ENCODE results near the gene NHS. TPM values are rescaled to one million over a fixed set of nuclear protein-coding genes. Genes with fewer than 3 reads are reported as not detected.
"Not testable (repeated sequence)": the region's sequence is repeated elsewhere in the genome, so short reads cannot be mapped to it uniquely, and the experiment has no call there.

Gene NHS
- total and polyA plus RNA-seq, 4 experiments from 2014 or later: 0.09 to 0.67 TPM; not detected in 2

DNA sequence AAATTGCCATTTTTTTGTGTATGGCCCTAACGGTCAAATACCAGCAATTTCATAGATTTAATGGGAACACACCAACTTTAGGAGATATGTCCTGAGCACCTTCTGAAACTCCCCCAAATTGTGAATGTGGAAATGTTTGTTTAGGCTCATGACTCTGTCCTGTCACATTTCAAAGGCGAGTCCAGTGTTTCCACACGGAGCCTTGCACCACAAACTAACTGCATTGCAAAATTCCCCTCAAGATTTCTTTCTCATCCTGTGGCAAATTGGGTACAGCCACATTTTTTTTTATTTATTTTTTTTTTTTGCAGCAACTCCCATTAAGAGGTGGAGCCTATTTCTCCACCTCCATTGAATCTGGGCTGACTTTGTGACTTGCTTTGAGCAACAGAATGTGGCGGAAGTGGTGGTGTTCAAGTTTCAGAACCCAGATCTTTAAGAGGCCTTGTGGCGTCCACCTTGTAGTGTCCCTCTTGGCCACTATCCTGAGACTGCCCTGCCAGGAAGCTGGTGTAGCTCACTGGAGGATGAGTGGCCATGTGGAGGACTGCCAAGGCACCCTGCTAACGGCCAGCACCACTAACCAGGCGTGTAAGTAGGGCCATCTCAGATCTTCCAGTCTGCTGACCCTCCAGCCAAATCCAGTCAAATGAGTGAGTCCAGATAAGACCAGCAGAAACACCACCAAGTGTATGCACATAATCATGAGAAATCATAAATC lies 189.8 kb downstream of the NHS start:
- intact Hi-C loops (cut with micrococcal nuclease): no loop called here
- DNase-seq: no peak
- no peak overlapping the region for H3K27ac Mint-ChIP-seq

DNA sequence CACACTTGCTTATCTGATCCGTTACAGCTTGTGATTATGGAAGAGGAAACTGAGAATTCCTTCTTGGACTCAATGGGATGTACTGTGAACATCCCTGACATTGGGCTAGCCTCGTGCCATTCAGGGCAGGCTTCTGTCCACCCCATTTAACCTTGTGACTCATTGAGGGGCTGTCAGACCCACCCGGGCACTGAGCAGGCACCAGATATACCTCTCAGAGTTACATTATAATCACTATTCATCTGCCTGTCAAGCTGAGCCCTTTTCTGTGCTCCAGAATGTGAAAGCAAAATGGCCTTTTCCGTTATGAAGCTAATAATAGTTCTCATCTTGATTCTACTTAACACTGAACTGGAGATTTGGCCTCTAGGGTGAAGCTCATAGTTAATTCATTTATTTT lies 191.7 kb downstream of the NHS start:
- Histone ChIP-seq H3K36me3 (ENCODE audit: insufficient read depth, low read length) (no peaks in the 10 kb centered on the region), H3K27me3 (ENCODE audit: insufficient read depth, low read length) (no peaks in the 10 kb centered on the region), H3K9me3 (ENCODE audit: control insufficient read depth in 1 of 2, low read length in 2 of 2) (no peaks in the 10 kb centered on the region), H3K27ac (ENCODE audit: low read depth, low read length) (no peak overlapping the region), H3K4me3 (ENCODE audit: low read length in 2 of 2) (no peak overlapping the region), H3K4me1 (ENCODE audit: insufficient read depth, low read length) (no peaks in the 10 kb centered on the region)
- H3K27me3 Mint-ChIP-seq: peaks cover 0 to 1% of the 10 kb centered on the region in 2 donors
- ChIA-PET CTCF (ENCODE audit: partially characterized antibody) (no interaction called here), POLR2A (ENCODE audit: partially characterized antibody) (no interaction called here)
- H3K4me3 Mint-ChIP-seq: no peak overlapping the region
- H3K9me3 Mint-ChIP-seq: peaks cover 0 to 4% (median 0%) of the 10 kb centered on the region in 8 donors
- DNase-seq: no peak
- no peak overlapping the region for H3K27ac Mint-ChIP-seq
- H3K36me3 Mint-ChIP-seq: no peaks in the 10 kb centered on the region
- peaks cover 0 to 5% (median 0%) of the 10 kb centered on the region in 4 donors for H3K4me1 Mint-ChIP-seq
- intact Hi-C loops (cut with micrococcal nuclease): no loop called here

More for the DNA sequence above, 189.8 kb downstream of the NHS start:
- no peak overlapping the region for H3K27ac ChIP-seq (ENCODE audit: low read depth, low read length)
- ChIA-PET POLR2A (ENCODE audit: partially characterized antibody) (no interaction called here), CTCF (ENCODE audit: partially characterized antibody) (no interaction called here)
- no peak overlapping the region for H3K4me3 ChIP-seq (ENCODE audit: low read length in 2 of 2)
- no peaks in the 10 kb centered on the region for H3K36me3 Mint-ChIP-seq
- no peaks in the 10 kb centered on the region for H3K4me1 ChIP-seq (ENCODE audit: insufficient read depth, low read length)
- H3K36me3 ChIP-seq (ENCODE audit: insufficient read depth, low read length): no peaks in the 10 kb centered on the region
- H3K9me3 Mint-ChIP-seq: peaks cover 0 to 2% (median 0%) of the 10 kb centered on the region in 8 donors
- H3K9me3 ChIP-seq (ENCODE audit: control insufficient read depth in 1 of 2, low read length in 2 of 2): no peaks in the 10 kb centered on the region
- H3K4me1 Mint-ChIP-seq: peaks cover 0 to 5% (median 0%) of the 10 kb centered on the region in 4 donors
- H3K27me3 Mint-ChIP-seq: peaks cover 0 to 1% of the 10 kb centered on the region in 2 donors
- no peak overlapping the region for H3K4me3 Mint-ChIP-seq
- H3K27me3 ChIP-seq (ENCODE audit: insufficient read depth, low read length): no peaks in the 10 kb centered on the region

DNA sequence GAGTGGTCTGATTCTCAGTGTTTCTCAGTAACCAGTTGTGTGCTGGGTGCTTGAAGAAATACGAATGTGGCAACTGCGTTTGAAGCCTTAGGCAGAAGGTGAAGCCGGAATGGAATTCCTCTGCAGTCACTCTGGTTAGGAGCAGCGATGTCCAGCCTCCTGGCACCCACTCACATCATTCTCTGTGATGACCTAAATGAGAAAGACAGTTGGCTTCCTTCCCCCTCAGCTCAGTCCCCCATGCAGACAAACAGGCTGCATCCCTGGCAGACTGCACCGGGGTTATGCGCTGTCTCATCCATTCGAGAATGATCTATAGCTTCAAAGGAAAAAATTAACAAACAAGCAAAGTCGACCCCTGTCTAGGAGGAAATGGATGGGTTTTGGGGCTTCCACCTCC lies 192.2 kb downstream of the NHS start:
- CTCF ChIA-PET (ENCODE audit: partially characterized antibody): no interaction called here
- no peaks in the 10 kb centered on the region for H3K27me3 Mint-ChIP-seq
- Histone ChIP-seq H3K4me3 (ENCODE audit: low read length in 2 of 2) (no peak overlapping the region), H3K9me3 (ENCODE audit: control insufficient read depth in 1 of 2, low read length in 2 of 2) (no peaks in the 10 kb centered on the region), H3K4me1 (ENCODE audit: insufficient read depth, low read length) (no peaks in the 10 kb centered on the region), H3K27me3 (ENCODE audit: insufficient read depth, low read length) (no peaks in the 10 kb centered on the region), H3K36me3 (ENCODE audit: insufficient read depth, low read length) (no peaks in the 10 kb centered on the region), H3K27ac (ENCODE audit: low read depth, low read length) (no peak overlapping the region)
- H3K36me3 Mint-ChIP-seq: no peaks in the 10 kb centered on the region
- intact Hi-C loops (cut with micrococcal nuclease): no loop called here
- no peak overlapping the region for H3K27ac Mint-ChIP-seq
- H3K4me1 Mint-ChIP-seq: peaks cover 0 to 5% (median 0%) of the 10 kb centered on the region in 4 donors
- H3K9me3 Mint-ChIP-seq: peaks cover 0 to 4% (median 0%) of the 10 kb centered on the region in 8 donors
- POLR2A ChIA-PET (ENCODE audit: partially characterized antibody): no interaction called here
- no peak for DNase-seq
- H3K4me3 Mint-ChIP-seq: no peak overlapping the region

DNA sequence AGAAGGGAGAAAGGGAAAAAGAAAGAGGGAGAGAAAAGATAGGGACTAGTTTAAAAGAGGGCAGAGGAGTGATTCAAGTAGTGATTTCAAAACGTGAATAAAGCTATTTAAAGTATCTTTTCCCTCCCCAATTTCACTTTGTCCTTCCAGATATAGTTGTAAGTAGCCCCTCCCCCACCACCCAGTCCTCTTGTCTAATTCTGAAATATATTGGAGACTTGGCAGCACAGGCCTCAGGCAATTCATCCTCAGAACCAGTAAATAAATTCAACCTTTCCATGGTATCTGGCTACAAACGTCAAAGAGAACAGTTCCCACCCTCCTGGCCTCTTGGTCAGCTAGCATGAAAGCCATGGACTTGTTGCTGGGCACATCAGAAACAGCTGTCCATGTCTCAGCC lies 192.8 kb downstream of the NHS start:
- intact Hi-C loops (cut with micrococcal nuclease): no loop called here
- no peaks in the 10 kb centered on the region for H3K27me3 ChIP-seq (ENCODE audit: insufficient read depth, low read length)
- CTCF ChIA-PET (ENCODE audit: partially characterized antibody): no interaction called here

DNA sequence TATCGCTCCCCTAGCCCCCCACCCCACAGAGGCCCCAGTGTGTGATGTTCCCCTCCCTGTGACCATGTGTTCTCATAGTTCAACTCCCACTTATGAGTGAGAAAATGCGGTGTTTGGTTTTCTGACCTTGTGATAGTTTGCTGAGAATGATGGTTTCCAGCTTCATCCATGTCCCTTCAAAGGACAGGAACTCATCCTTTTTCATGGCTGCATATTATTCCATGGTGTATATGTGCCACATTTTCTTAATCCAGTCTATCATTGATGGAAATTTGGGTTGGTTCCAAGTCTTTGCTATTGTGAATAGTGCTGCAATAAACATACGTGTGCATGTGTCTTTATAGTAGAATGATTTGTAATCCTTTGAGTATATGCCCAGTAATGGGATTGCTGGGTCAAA lies 193.8 kb downstream of the NHS start:
- H3K9me3 Mint-ChIP-seq: not testable (repeated sequence)

More for the DNA sequence above, 192.8 kb downstream of the NHS start:
- peaks cover 0 to 6% (median 0%) of the 10 kb centered on the region in 8 donors for H3K9me3 Mint-ChIP-seq
- POLR2A ChIA-PET (ENCODE audit: partially characterized antibody): no interaction called here
- H3K4me1 Mint-ChIP-seq: peaks cover 0 to 5% (median 0%) of the 10 kb centered on the region in 4 donors
- no peaks in the 10 kb centered on the region for H3K36me3 ChIP-seq (ENCODE audit: insufficient read depth, low read length)
- H3K27ac ChIP-seq (ENCODE audit: low read depth, low read length): no peak overlapping the region
- no peak overlapping the region for H3K4me3 ChIP-seq (ENCODE audit: low read length in 2 of 2)
- H3K9me3 ChIP-seq (ENCODE audit: control insufficient read depth in 1 of 2, low read length in 2 of 2): no peaks in the 10 kb centered on the region
- H3K27ac Mint-ChIP-seq: no peak overlapping the region
- DNase-seq: no peak
- no peaks in the 10 kb centered on the region for H3K36me3 Mint-ChIP-seq
- no peak overlapping the region for H3K4me3 Mint-ChIP-seq
- H3K4me1 ChIP-seq (ENCODE audit: insufficient read depth, low read length): no peaks in the 10 kb centered on the region
- H3K27me3 Mint-ChIP-seq: no peaks in the 10 kb centered on the region

GRCh38 chrX:17579026-17579425 lies 204.0 kb downstream of the NHS start:
- CTCF ChIA-PET (ENCODE audit: partially characterized antibody): no interaction called here
- no peaks in the 10 kb centered on the region for H3K27me3 ChIP-seq (ENCODE audit: insufficient read depth, low read length)
- no peaks in the 10 kb centered on the region for H3K4me1 ChIP-seq (ENCODE audit: insufficient read depth, low read length)
- H3K27ac ChIP-seq (ENCODE audit: low read depth, low read length): no peak overlapping the region
- H3K36me3 ChIP-seq (ENCODE audit: insufficient read depth, low read length): no peaks in the 10 kb centered on the region
- Mint-ChIP-seq H3K27me3 (peaks cover 0 to 5% of the 10 kb centered on the region in 2 donors), H3K36me3 (no peaks in the 10 kb centered on the region), H3K4me3 (no peak overlapping the region), H3K9me3 (peaks cover 0 to 2% (median 0%) of the 10 kb centered on the region in 8 donors), H3K27ac (no peak overlapping the region), H3K4me1 (no peaks in the 10 kb centered on the region)
- H3K9me3 ChIP-seq (ENCODE audit: control insufficient read depth in 1 of 2, low read length in 2 of 2): no peaks in the 10 kb centered on the region
- no peak overlapping the region for H3K4me3 ChIP-seq (ENCODE audit: low read length in 2 of 2)
- POLR2A ChIA-PET (ENCODE audit: partially characterized antibody): no interaction called here
- DNase-seq: no peak
- intact Hi-C loops (cut with micrococcal nuclease): no loop called here

More for the DNA sequence above, 193.8 kb downstream of the NHS start:
- H3K4me3 Mint-ChIP-seq; H3K36me3 Mint-ChIP-seq; intact Hi-C loops (cut with micrococcal nuclease); H3K27me3 ChIP-seq (ENCODE audit: insufficient read depth, low read length); H3K4me3 ChIP-seq (ENCODE audit: low read length in 2 of 2); DNase-seq; H3K4me1 Mint-ChIP-seq; H3K27ac Mint-ChIP-seq; CTCF ChIA-PET (ENCODE audit: partially characterized antibody); H3K4me1 ChIP-seq (ENCODE audit: insufficient read depth, low read length); H3K27ac ChIP-seq (ENCODE audit: low read depth, low read length); POLR2A ChIA-PET (ENCODE audit: partially characterized antibody); H3K9me3 ChIP-seq (ENCODE audit: control insufficient read depth in 1 of 2, low read length in 2 of 2); H3K36me3 ChIP-seq (ENCODE audit: insufficient read depth, low read length); H3K27me3 Mint-ChIP-seq: not testable (repeated sequence)

DNA sequence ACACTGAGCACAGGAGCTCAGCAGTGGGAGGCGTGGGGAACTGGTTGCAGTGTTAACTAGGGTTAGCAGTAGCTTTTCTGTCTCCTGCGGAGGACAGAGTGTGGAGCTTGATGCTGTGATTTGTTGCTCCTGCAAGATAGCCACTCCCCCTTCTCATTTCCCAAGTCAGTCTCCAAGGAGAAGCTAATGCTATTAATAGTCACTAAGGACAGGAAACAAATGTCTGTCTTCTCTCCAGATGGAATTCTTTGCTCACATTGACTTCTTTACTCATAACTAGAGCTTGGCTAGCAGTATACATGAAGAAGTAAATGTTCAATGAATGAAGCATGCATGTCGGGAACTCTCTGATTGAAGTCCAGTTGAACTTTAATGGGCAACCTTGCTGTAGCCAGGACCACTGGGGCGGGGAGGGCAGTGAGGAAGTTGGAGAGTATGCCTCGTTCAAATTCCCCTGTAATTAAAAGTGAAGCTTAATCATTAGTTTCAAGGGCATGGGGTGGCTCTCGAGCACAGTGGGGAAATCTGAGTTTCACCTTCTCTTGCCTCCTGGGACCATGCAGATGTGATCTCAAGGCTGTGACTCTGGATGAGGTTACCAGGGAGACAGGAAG lies 205.6 kb downstream of the NHS start:
- H3K4me3 ChIP-seq (ENCODE audit: low read length in 2 of 2): no peak overlapping the region
- H3K4me1 ChIP-seq (ENCODE audit: insufficient read depth, low read length): no peaks in the 10 kb centered on the region
- H3K4me1 Mint-ChIP-seq: no peaks in the 10 kb centered on the region
- no peaks in the 10 kb centered on the region for H3K36me3 Mint-ChIP-seq
- CTCF ChIA-PET (ENCODE audit: partially characterized antibody): no interaction called here
- no peaks in the 10 kb centered on the region for H3K9me3 Mint-ChIP-seq
- DNase-seq: no peak
- intact Hi-C loops (cut with micrococcal nuclease): no loop called here
- H3K27me3 ChIP-seq (ENCODE audit: insufficient read depth, low read length): no peaks in the 10 kb centered on the region
- no peaks in the 10 kb centered on the region for H3K36me3 ChIP-seq (ENCODE audit: insufficient read depth, low read length)
- H3K27me3 Mint-ChIP-seq: peaks cover 0 to 1% of the 10 kb centered on the region in 2 donors
- H3K27ac ChIP-seq (ENCODE audit: low read depth, low read length): no peak overlapping the region
- POLR2A ChIA-PET (ENCODE audit: partially characterized antibody): no interaction called here
- no peak overlapping the region for H3K27ac Mint-ChIP-seq
- H3K9me3 ChIP-seq (ENCODE audit: control insufficient read depth in 1 of 2, low read length in 2 of 2): no peaks in the 10 kb centered on the region
- H3K4me3 Mint-ChIP-seq: no peak overlapping the region

Data from CD4-positive, alpha-beta memory T cell (primary cell).